Activated CD8-positive, alpha-beta memory T cell treated with anti-CD3 and anti-CD28 coated beads, Interleukin-2, amount 50 U/mL, for 1 hour (primary cell): ENCODE measurements around the gene XNDC1N.
"Not testable (repeated sequence)": the region's sequence is repeated elsewhere in the genome, so short reads cannot be mapped to it uniquely, and the experiment has no call there.

Source experiments
- DNase-seq: peaks from one replicate; pipeline ENCODE4 v3.0.0-alpha.2; 2020; ENCODE audit errors: extremely low read depth

The XNDC1N gene

GRCh38 chr11:71933141-71933933, 4.9 kb upstream of the XNDC1N start:
- no peak for DNase-seq

GRCh38 chr11:71931245-71931602, 2.8 kb upstream of the XNDC1N start:
- DNase-seq = no peak

- no peak for DNase-seq
Observed at GRCh38 chr11:71930556-71931244, 2.3 kb upstream of the XNDC1N start.

GRCh38 chr11:71929491-71929890, 1.1 kb upstream of the XNDC1N start:
- DNase-seq = no peak

GRCh38 chr11:71928737-71929443, 496 bp upstream of the XNDC1N start, which contains the start of gene RNF121:
RNF121 (plus strand) TSS chr11:71929046; CDS start chr11:71929062, 16 bp downstream.
- DNase-seq = peak; percentile 95

- no peak for DNase-seq
Observed at GRCh38 chr11:71917646-71918140, 10.7 kb downstream of the XNDC1N start.

GRCh38 chr11:71914617-71915189, 13.7 kb downstream of the XNDC1N start:
- no peak for DNase-seq

GRCh38 chr11:71913756-71914526, 14.5 kb downstream of the XNDC1N start:
- no peak for DNase-seq

GRCh38 chr11:71911986-71912340, 16.4 kb downstream of the XNDC1N start:
- DNase-seq = not testable (repeated sequence)

GRCh38 chr11:71911321-71911985, 16.9 kb downstream of the XNDC1N start:
- not testable (repeated sequence) for DNase-seq

- DNase-seq = not testable (repeated sequence)
Observed at GRCh38 chr11:71910775-71911174, 17.6 kb downstream of the XNDC1N start.

GRCh38 chr11:71908218-71908617, 20.2 kb downstream of the XNDC1N start:
- DNase-seq = no peak

GRCh38 chr11:71901137-71901536, 27.3 kb downstream of the XNDC1N start:
- not testable (repeated sequence) for DNase-seq

- DNase-seq = no peak
Observed at GRCh38 chr11:71895961-71896360, 32.4 kb downstream of the XNDC1N start.

- DNase-seq = not testable (repeated sequence)
Observed at GRCh38 chr11:71889181-71889872, 39.1 kb downstream of the XNDC1N start.

- not testable (repeated sequence) for DNase-seq
Observed at GRCh38 chr11:71888335-71889010, 39.9 kb downstream of the XNDC1N start.

GRCh38 chr11:71885806-71886205, 42.6 kb downstream of the XNDC1N start:
- DNase-seq = not testable (repeated sequence)
